ENCODE measurements around the gene ZSWIM3. TPM values are rescaled to one million over a fixed set of nuclear protein-coding genes. Genes with fewer than 3 reads are reported as not detected.

The ZSWIM3 gene
- total RNA-seq, 4 donors from 2014 or later = 2.2 to 4.5 (median 3.9) TPM

- no peak for DNase-seq
- H3K36me3 ChIP-seq = peaks cover 18 to 26% of the 10 kb centered on the region in 2 donors
- H3K4me1 ChIP-seq = peaks cover 4 to 5% of the 10 kb centered on the region in 2 donors
- no peak overlapping the region for H3K4me3 ChIP-seq (replicated peaks in 1 of 3)
- WGBS, 2 donors = 58 to 64% methylated on average over 7 of the region's 7 CpGs
- H3K27ac ChIP-seq = no peak overlapping the region
- H3K27me3 ChIP-seq = no peaks in the 10 kb centered on the region
- TF ChIP-seq POLR2A (IDR thresholded peaks at IDR 0.05) (no peak), CTCF (IDR thresholded peaks at IDR 0.05) (no peak)
- no peaks in the 10 kb centered on the region for H3K9me3 ChIP-seq
- intact Hi-C loops (cut with DNase I) = loop anchor here (10.0 kb wide), 1 partner anchor 121 kb away; the partner anchor contains the start of gene PCIF1
These were observed 43.9 kb upstream of the ZSWIM3 start for GRCh38 chr20:45813489-45813888.

GRCh38 chr20:45814314-45814713 is 43.1 kb upstream of the ZSWIM3 start:
- no peak for DNase-seq
- no peaks in the 10 kb centered on the region for H3K27me3 ChIP-seq
- no peak overlapping the region for H3K4me3 ChIP-seq (replicated peaks in 1 of 3)
- no peaks in the 10 kb centered on the region for H3K9me3 ChIP-seq
- intact Hi-C loops (cut with DNase I) = loop anchor here (10.0 kb wide), 1 partner anchor 120 kb away; the partner anchor contains the start of gene PCIF1
- TF ChIP-seq POLR2A (IDR thresholded peaks at IDR 0.05) (no peak), CTCF (IDR thresholded peaks at IDR 0.05) (no peak)
- peaks cover 4 to 5% of the 10 kb centered on the region in 2 donors for H3K4me1 ChIP-seq
- 87 to 90% methylated on average over 3 of the region's 3 CpGs for WGBS, 2 donors
- peaks cover 9 to 19% of the 10 kb centered on the region in 2 donors for H3K36me3 ChIP-seq
- H3K27ac ChIP-seq = no peak overlapping the region

- H3K27ac ChIP-seq = no peak overlapping the region
- intact Hi-C loops (cut with DNase I) = loop anchor here (10.0 kb wide), 1 partner anchor 118 kb away; the partner anchor contains the start of gene PCIF1
These were observed 40.5 kb upstream of the ZSWIM3 start for GRCh38 chr20:45816951-45817350.

GRCh38 chr20:45817376-45818194 is 39.8 kb upstream of the ZSWIM3 start:
- no peak overlapping the region for H3K4me3 ChIP-seq (replicated peaks in 1 of 3)
- H3K9me3 ChIP-seq = no peaks in the 10 kb centered on the region
- H3K27ac ChIP-seq = no peak overlapping the region
- peaks cover 3 to 6% of the 10 kb centered on the region in 2 donors for H3K4me1 ChIP-seq
- 71% methylated on average over 7 to 8 of the region's 9 CpGs for WGBS, 2 donors
- no peaks in the 10 kb centered on the region for H3K36me3 ChIP-seq
- H3K27me3 ChIP-seq = no peaks in the 10 kb centered on the region
- TF ChIP-seq POLR2A (IDR thresholded peaks at IDR 0.05) (no peak), CTCF (IDR thresholded peaks at IDR 0.05) (no peak)
- intact Hi-C loops (cut with DNase I) = loop anchor here (10.0 kb wide), 1 partner anchor 117 kb away; the partner anchor contains the start of gene PCIF1
- DNase-seq = no peak

More at GRCh38 chr20:45816951-45817350, 40.5 kb upstream of the ZSWIM3 start:
- no peaks in the 10 kb centered on the region for H3K36me3 ChIP-seq
- H3K9me3 ChIP-seq = no peaks in the 10 kb centered on the region
- no peak overlapping the region for H3K4me3 ChIP-seq (replicated peaks in 1 of 3)
- H3K27me3 ChIP-seq = no peaks in the 10 kb centered on the region
- no peak for TF ChIP-seq CTCF (IDR thresholded peaks at IDR 0.05)
- no peak for TF ChIP-seq POLR2A (IDR thresholded peaks at IDR 0.05)
- WGBS, 2 donors = 93 to 94% methylated on average over 3 of the region's 3 CpGs
- no peak for DNase-seq
- peaks cover 4 to 5% of the 10 kb centered on the region in 2 donors for H3K4me1 ChIP-seq

- no peak overlapping the region for H3K27ac ChIP-seq
- no peak overlapping the region for H3K4me3 ChIP-seq (replicated peaks in 1 of 3)
- no peak for DNase-seq
- peaks cover 0 to 8% of the 10 kb centered on the region in 2 donors for H3K4me1 ChIP-seq
- 93 to 94% methylated on average over 3 of the region's 3 CpGs for WGBS, 2 donors
- H3K9me3 ChIP-seq = no peaks in the 10 kb centered on the region
- H3K36me3 ChIP-seq = no peaks in the 10 kb centered on the region
- no peaks in the 10 kb centered on the region for H3K27me3 ChIP-seq
- intact Hi-C loops (cut with DNase I) = loop anchor here (10.0 kb wide), 1 partner anchor 117 kb away; the partner anchor contains the start of gene PCIF1
- no peak for TF ChIP-seq POLR2A (IDR thresholded peaks at IDR 0.05)
- TF ChIP-seq CTCF (IDR thresholded peaks at IDR 0.05) = no peak
These were observed 39.2 kb upstream of the ZSWIM3 start for GRCh38 chr20:45818239-45818638.

Data from thyroid gland (tissue), 4 donors.